Uterine smooth muscle cell (primary cell): ENCODE measurements around the gene VCP. TPM values are rescaled to one million over a fixed set of nuclear protein-coding genes. Genes with fewer than 3 reads are reported as not detected.

ENCODE experiments used
- total RNA-seq: library from RNA; depleted of rRNA; stranded (reverse); fragments of >200 nt; gene quantifications from 2 replicates; pipeline ENCODE4 v1.2.3, GENCODE V29; 2014

The VCP gene
- 481 and 631 TPM in 2 replicates for total RNA-seq

DNA sequence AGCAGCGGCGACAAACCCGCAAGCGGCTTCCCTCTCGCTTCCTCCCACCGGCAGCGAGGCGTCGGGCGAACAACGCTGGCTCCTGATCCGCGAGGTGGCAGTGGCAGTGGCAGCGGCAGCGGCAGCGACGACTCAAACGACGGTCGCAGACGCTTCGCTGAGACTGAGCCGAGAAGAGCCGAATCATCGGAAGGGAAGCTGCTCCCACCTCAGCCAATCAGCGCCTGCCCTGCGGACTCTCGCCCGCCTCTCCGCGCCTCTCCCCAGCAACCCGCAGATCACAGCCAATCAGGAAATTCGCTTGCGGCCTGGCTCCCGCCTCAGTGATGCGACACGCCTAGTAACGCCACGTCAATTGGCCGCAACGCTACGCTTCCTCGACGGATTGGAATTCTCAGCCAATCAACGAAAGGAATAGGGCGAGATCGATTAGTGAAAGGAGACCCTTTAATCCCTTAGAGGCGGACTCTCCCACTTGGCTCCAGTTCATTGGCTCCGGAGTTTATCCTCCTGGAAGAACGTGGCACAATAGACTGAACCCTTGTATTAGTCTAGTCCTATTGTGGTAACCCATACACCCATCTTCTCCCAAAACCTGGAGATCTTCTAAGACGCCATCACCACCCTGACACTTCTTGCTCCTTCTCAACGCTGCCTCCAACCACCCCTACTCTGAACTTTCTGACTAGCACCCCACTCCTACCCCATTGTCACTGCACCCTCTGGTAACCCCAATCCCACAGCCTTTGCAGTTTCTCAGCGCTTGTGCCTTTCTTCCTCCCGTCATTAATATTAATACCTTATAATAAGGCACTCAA, at the start of gene VCP:
VCP (minus strand) TSS at position 165 of the 818 bp plus-strand sequence. CDS start 272 bp downstream, outside the sequence.

GRCh38 chr9:35115680-35116538, 43.5 kb upstream of the VCP start, which contains the start of gene ATOSB:
Gene ATOSB, minus strand, starts transcription at chr9:35115862. Its CDS starts 7,588 bp downstream, at chr9:35108274.

GRCh38 chr9:35102769-35103659, 30.6 kb upstream of the VCP start, which contains the start of gene STOML2:
Gene STOML2, minus strand, starts transcription at chr9:35103131. Its CDS starts 37 bp downstream, at chr9:35103094.

GRCh38 chr9:35096035-35096849, 23.8 kb upstream of the VCP start, which contains the start of gene PIGO:
Gene PIGO, minus strand, starts transcription at chr9:35096591. Its CDS starts 1,026 bp downstream, at chr9:35095565.

GRCh38 chr9:35079426-35080341, 7.3 kb upstream of the VCP start, which contains the start of gene FANCG:
Gene FANCG, minus strand, starts transcription at chr9:35079942. Its CDS starts 418 bp downstream, at chr9:35079524.

Other genes with a start within 250 kb of the VCP start
- gene PHF24, start 114.3 kb downstream of the VCP start, total RNA-seq, result under 0.01 and 0.11 TPM in 2 replicates
- 17.6 and 21.1 TPM in 2 replicates for gene DNAJB5, start 82.9 kb downstream of the VCP start, total RNA-seq
- 23.1 and 41.6 TPM in 2 replicates for gene FANCG, start 7.3 kb upstream of the VCP start, total RNA-seq
- gene PIGO, start 24.0 kb upstream of the VCP start, total RNA-seq, result 15.3 and 15.5 TPM in 2 replicates
- gene STOML2, start 30.5 kb upstream of the VCP start, total RNA-seq, result 227 and 303 TPM in 2 replicates
- 19.3 and 25.4 TPM in 2 replicates for gene ATOSB, start 43.2 kb upstream of the VCP start, total RNA-seq
- gene UNC13B, start 89.4 kb upstream of the VCP start, total RNA-seq, result 20.7 and 28.2 TPM in 2 replicates